H1 (cell line): Measurements from ENCODE around the gene FLOT1. TPM values are rescaled to one million over a fixed set of nuclear protein-coding genes. Genes with fewer than 3 reads are reported as not detected.

Source experiments
- CTCF ChIA-PET: fragments of 300-600 bp; sonication (Branson Sonifier 250); formaldehyde crosslinking; loops from one replicate; lab custom pipeline; 2021; ENCODE audit not compliant: partially characterized antibody; lab: Charles Lee
- POLR2A ChIA-PET: fragments of 300-600 bp; sonication (Branson Sonifier 250); formaldehyde crosslinking; loops from one replicate; lab custom pipeline; 2021; ENCODE audit warnings: inconsistent platforms; ENCODE audit not compliant: partially characterized antibody; lab: Charles Lee
- DNase-seq, 2 experiments: peaks; one replicate each; pipeline versions ENCODE4 v3.0.0 to v3.0.0-alpha.2; 2010 to 2022; ENCODE audit warnings: low spot score in 2 of 2, low read depth in 1 of 2, mixed read lengths in 1 of 2
- FAIRE-seq: peaks from 2 replicates; lab custom pipeline; 2011; peaks lifted over from hg19 to GRCh38; lab: Jason Lieb, UNC
- H2AFZ ChIP-seq: 2 replicates; pipeline ENCODE4 v1.8.1; 2012; ENCODE audit warnings: low read length, inconsistent platforms
- H2AK5ac ChIP-seq: 2 replicates; pipeline ENCODE4 v1.6.1; 2013; ENCODE audit warnings: low read depth, low read length
- H2BK120ac ChIP-seq: replicated peaks from 2 replicates; pipeline ENCODE3; 2013; ENCODE audit warnings: low read depth, low read length, inconsistent platforms
- H2BK12ac ChIP-seq: 2 replicates; pipeline ENCODE4 v1.6.1; 2013; ENCODE audit warnings: low read depth, low read length
- H2BK15ac ChIP-seq: 2 replicates; pipeline ENCODE4 v1.6.1; 2013; ENCODE audit warnings: low read length
- H2BK20ac ChIP-seq: 2 replicates; pipeline ENCODE4 v1.6.1; 2013; ENCODE audit warnings: low read length
- H2BK5ac ChIP-seq: 2 replicates; pipeline ENCODE4 v1.6.1; 2013; ENCODE audit warnings: low read depth, low read length
- H3K14ac ChIP-seq: 2 replicates; pipeline ENCODE4 v1.6.1; 2013; ENCODE audit warnings: inconsistent platforms; ENCODE audit not compliant: insufficient read length
- H3K18ac ChIP-seq: 2 replicates; pipeline ENCODE4 v1.6.1; 2013; ENCODE audit warnings: low read length; ENCODE audit errors: extremely low read depth
- H3K23ac ChIP-seq: 2 replicates; pipeline ENCODE4 v1.6.1; 2013; ENCODE audit warnings: inconsistent platforms; ENCODE audit not compliant: insufficient read length
- H3K23me2 ChIP-seq: 2 replicates; pipeline ENCODE4 v1.6.1; 2013; ENCODE audit warnings: low read depth, low read length
- H3K27ac ChIP-seq: 2 replicates; pipeline ENCODE4 v1.6.1; 2011; ENCODE audit warnings: low read depth, low read length, inconsistent platforms
- H3K27me3 ChIP-seq, 4 experiments: replicated peaks in 1 of 4; 1 replicate in 1 of 4; 2 replicates in 3 of 4; pipeline versions ENCODE4 v1.6.1 to v1.8.1; 2011 to 2013; ENCODE audit warnings: low read length in 3 of 4, mild to moderate bottlenecking in 3 of 4, inconsistent platforms in 2 of 4, mixed read lengths in 2 of 4, moderate library complexity in 1 of 4; ENCODE audit not compliant: control insufficient read depth in 3 of 4, insufficient read depth in 3 of 4; ENCODE audit errors: extremely low read depth in 1 of 4
- H3K36me3 ChIP-seq, 4 experiments: 2 replicates each; pipeline versions ENCODE4 v1.6.1 to v1.8.1; 2011 to 2013; ENCODE audit warnings: mild to moderate bottlenecking in 4 of 4, low read length in 3 of 4, moderate library complexity in 2 of 4, control low read depth in 1 of 4, inconsistent platforms in 1 of 4; ENCODE audit not compliant: insufficient read depth in 4 of 4, control insufficient read depth in 2 of 4
- H3K4ac ChIP-seq: replicated peaks from 2 replicates; pipeline ENCODE3; 2013; ENCODE audit warnings: low read length, low read depth, mixed read lengths, inconsistent platforms; ENCODE audit not compliant: insufficient read length
- H3K4me1 ChIP-seq, 4 experiments: replicated peaks in 1 of 4; 1 replicate in 1 of 4; 2 replicates in 3 of 4; pipeline versions ENCODE4 v1.6.1 to v1.8.1; 2011 to 2013; ENCODE audit warnings: low read length in 3 of 4, inconsistent platforms in 2 of 4, mixed read lengths in 1 of 4; ENCODE audit not compliant: insufficient read depth in 4 of 4, control insufficient read depth in 3 of 4
- H3K4me2 ChIP-seq, 2 experiments: 2 replicates each; pipeline versions ENCODE4 v1.6.1 to v1.8.1; 2011 to 2013; ENCODE audit warnings: low read depth in 2 of 2, low read length in 2 of 2, control low read depth in 1 of 2, inconsistent platforms in 1 of 2, mild to moderate bottlenecking in 1 of 2; ENCODE audit not compliant: insufficient read depth in 1 of 2
- H3K4me3 ChIP-seq, 4 experiments: fragments of 200-600, 300-600 bp in 1 of 4; sonication (generic), shearing (Covaris generic), sonication (Bioruptor Twin) in 1 of 4; 2 replicates each; pipeline versions ENCODE4 v1.5.1 to v1.8.1; 2011 to 2016; ENCODE audit warnings: low read length in 4 of 4, low read depth in 3 of 4, control low read depth in 2 of 4, inconsistent platforms in 2 of 4, mild to moderate bottlenecking in 2 of 4, mixed read lengths in 1 of 4, moderate library complexity in 1 of 4; ENCODE audit not compliant: insufficient read depth in 2 of 4; ENCODE audit errors: extremely low read depth in 1 of 4
- H3K56ac ChIP-seq: replicated peaks from 2 replicates; pipeline ENCODE3; 2013; ENCODE audit warnings: low read depth, mild to moderate bottlenecking, mixed read lengths, low read length, inconsistent platforms; ENCODE audit not compliant: insufficient read length
- H3K79me1 ChIP-seq: 2 replicates; pipeline ENCODE4 v1.6.1; 2013; ENCODE audit warnings: low read depth, low read length, control low read depth
- H3K79me2 ChIP-seq, 2 experiments: 2 replicates each; pipeline versions ENCODE4 v1.6.1 to v1.8.1; 2012 to 2013; ENCODE audit warnings: low read length in 2 of 2, mild to moderate bottlenecking in 2 of 2, inconsistent platforms in 1 of 2; ENCODE audit not compliant: insufficient read depth in 2 of 2, control insufficient read depth in 1 of 2
- H3K9ac ChIP-seq, 4 experiments: replicated peaks in 1 of 4; 1 replicate in 1 of 4; 2 replicates in 3 of 4; pipeline versions ENCODE4 v1.6.1 to v1.8.1; 2011 to 2013; ENCODE audit warnings: low read depth in 3 of 4, low read length in 3 of 4, control low read depth in 2 of 4, mild to moderate bottlenecking in 2 of 4, moderate library complexity in 2 of 4, inconsistent platforms in 1 of 4; ENCODE audit errors: extremely low read depth in 1 of 4
- H3K9me3 ChIP-seq, 2 experiments: 2 replicates each; pipeline versions ENCODE4 v1.6.1 to v1.8.1; 2012 to 2013; ENCODE audit warnings: mild to moderate bottlenecking in 2 of 2, moderate library complexity in 2 of 2, control low read depth in 1 of 2, inconsistent platforms in 1 of 2, low read depth in 1 of 2, low read length in 1 of 2, mixed read lengths in 1 of 2; ENCODE audit not compliant: insufficient read depth in 2 of 2
- H4K20me1 ChIP-seq, 2 experiments: replicated peaks in 1 of 2; 2 replicates each; pipeline versions ENCODE3 to v1.8.1; 2011 to 2013; ENCODE audit warnings: inconsistent platforms in 2 of 2, low read length in 2 of 2, mild to moderate bottlenecking in 1 of 2; ENCODE audit not compliant: insufficient read depth in 2 of 2, control insufficient read depth in 1 of 2
- H4K5ac ChIP-seq: 2 replicates; pipeline ENCODE4 v1.6.1; 2013; ENCODE audit warnings: low read length, low read depth, mixed read lengths, inconsistent platforms; ENCODE audit not compliant: insufficient read length
- H4K8ac ChIP-seq: 2 replicates; pipeline ENCODE4 v1.8.0; 2013; ENCODE audit warnings: mild to moderate bottlenecking, moderate library complexity, low read length, inconsistent platforms; ENCODE audit not compliant: insufficient read depth; ENCODE audit errors: extremely low read depth
- H4K91ac ChIP-seq: replicated peaks from 2 replicates; pipeline ENCODE3; 2013; ENCODE audit warnings: low read length, mixed read lengths, inconsistent platforms; ENCODE audit not compliant: insufficient read length
- CEBPB ChIP-seq: IDR thresholded peaks from 2 replicates; pipeline ENCODE4 v1.6.1; 2012; ENCODE audit warnings: low read depth, low read length
- EZH2 ChIP-seq: fragments of 200-600 bp; sonication (generic); IDR thresholded peaks from 2 replicates; pipeline ENCODE4 v1.7.1; 2012; ENCODE audit warnings: low read depth, mild to moderate bottlenecking, moderate library complexity, low read length, inconsistent platforms; ENCODE audit not compliant: severe bottlenecking
- KDM4A ChIP-seq: IDR thresholded peaks from one replicate; pipeline ENCODE4 v1.7.1; 2012; ENCODE audit warnings: low read depth, mild to moderate bottlenecking, moderate library complexity, low read length, inconsistent platforms; ENCODE audit not compliant: severe bottlenecking
- SUZ12 ChIP-seq: fragments of 200-600 bp; sonication (generic); IDR thresholded peaks from 2 replicates; pipeline ENCODE4 v1.6.1; 2012; ENCODE audit warnings: mild to moderate bottlenecking, inconsistent platforms, low read length, moderate library complexity, mixed read lengths
- WGBS, 2 experiments: shearing (Covaris generic) in 1 of 2; methylation state at CpG; one replicate each; pipeline versions ENCODE4 v1.1.6 to v1.1.7; 2013 to 2015; ENCODE audit warnings: low lambda C conversion rate in 2 of 2, mixed read lengths in 2 of 2, inconsistent platforms in 1 of 2, low coverage in 1 of 2, missing lambda C conversion rate in 1 of 2; ENCODE audit not compliant: insufficient replicate concordance in 2 of 2, insufficient coverage in 1 of 2, insufficient read length in 1 of 2; ENCODE audit errors: extremely low coverage in 1 of 2, missing lambda C conversion rate in 1 of 2; 5-methylcytosine and 5-hydroxymethylcytosine counted together
- polyA plus RNA-seq, 7 experiments: library from polyadenylated mRNA; depleted of rRNA in 3 of 7; stranded (reverse) in 5 of 7; unstranded in 2 of 7; fragments of >200 nt in 5 of 7; fragments of 200-250 nt in 2 of 7; gene quantifications; 1 replicate in 5 of 7; 2 replicates in 1 of 7; 4 replicates in 1 of 7; pipeline versions ENCODE4 v1.2.1 to v1.2.3, GENCODE V29; 2011 to 2013; ENCODE audit warnings: missing spikeins in 2 of 7, mixed read lengths in 2 of 7
- total RNA-seq: library from RNA; stranded (reverse); fragmentation: NEBNext Ultra II Directional; extraction: Animal tissue kit (Norgen Biotek cat#: 25700); gene quantifications from 2 replicates; pipeline ENCODE4 v1.2.1, GENCODE V29; 2021

The FLOT1 gene
- total and polyA plus RNA-seq, 2 of the 8 experiments (the other 6 are each of a cell fraction or from before 2014, with no cell fraction given): 87.5 to 88.1 TPM

DNA sequence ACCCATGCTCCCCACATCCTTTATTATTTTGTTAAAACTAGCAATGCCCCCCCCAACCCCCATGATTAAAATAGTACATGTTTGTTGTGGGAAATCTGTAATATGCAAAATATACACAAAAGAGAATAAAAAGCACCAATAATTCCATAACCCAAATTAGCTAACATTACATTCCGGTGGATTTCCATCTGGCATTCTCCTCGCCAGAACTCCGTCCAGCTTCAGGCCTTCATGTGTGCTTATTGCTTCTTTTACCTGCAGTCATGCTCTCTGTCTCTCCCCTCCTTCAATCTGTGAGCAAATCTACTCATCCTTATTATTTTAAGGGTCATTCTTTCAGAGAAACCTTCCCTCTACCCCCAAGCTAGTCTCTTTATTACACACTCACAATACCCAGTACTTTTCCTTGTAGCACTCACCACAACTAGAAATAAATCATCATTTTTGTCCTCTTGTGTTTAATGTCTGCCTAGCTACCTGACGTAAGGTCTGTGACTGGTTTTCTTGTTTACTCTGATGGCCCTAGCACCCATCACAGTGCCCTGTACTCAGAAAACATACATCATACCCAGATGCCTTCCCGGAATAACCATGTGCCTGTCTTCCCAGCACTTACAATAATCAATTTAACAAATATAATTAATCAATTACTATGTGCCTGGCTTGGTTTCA lies 27.5 kb upstream of the FLOT1 start:
- no peaks in the 10 kb centered on the region for H3K27me3 ChIP-seq
- no peak overlapping the region for H2BK12ac ChIP-seq
- H3K36me3 ChIP-seq: no peaks in the 10 kb centered on the region
- FAIRE-seq (no peak), DNase-seq (no peak)
- H2BK15ac ChIP-seq: no peak overlapping the region
- H2AK5ac ChIP-seq: no peak overlapping the region
- ChIA-PET POLR2A (interaction anchor here (0.9 to 1.4 kb wide), 4 partner anchors 14 to 58 kb away, joined by 3 to 6 read pairs (median 3); no protein-coding TSS in a partner anchor), CTCF (interaction anchor here (0.6 to 1.4 kb wide), 5 partner anchors 10 to 274 kb away, joined by 3 read pairs; partner anchors contain the start of gene FLOT1)
- no peak overlapping the region for H3K56ac ChIP-seq
- TF ChIP-seq SUZ12 (no peak), EZH2 (no peak), CEBPB (no peak), KDM4A (no peak)
- no peak overlapping the region for H3K4me3 ChIP-seq
- no peak overlapping the region for H3K14ac ChIP-seq
- no peaks in the 10 kb centered on the region for H3K79me2 ChIP-seq
- 80% methylated on average over 5 of the region's 5 CpGs; no CpG with 5 or more reads in 1 of the 2 experiments for WGBS, 2 experiments
- H2BK120ac ChIP-seq: no peak overlapping the region
- no peak overlapping the region for H3K18ac ChIP-seq
- no peak overlapping the region for H3K4me2 ChIP-seq
- H3K23ac ChIP-seq: no peak overlapping the region
- H3K4ac ChIP-seq: no peak overlapping the region
- H2BK20ac ChIP-seq: no peak overlapping the region
- no peak overlapping the region for H2BK5ac ChIP-seq
- H3K23me2 ChIP-seq: no peaks in the 10 kb centered on the region
- no peak overlapping the region for H3K9ac ChIP-seq
- H4K20me1 ChIP-seq: no peaks in the 10 kb centered on the region
- H4K5ac ChIP-seq: no peak overlapping the region
- H4K8ac ChIP-seq: no peak overlapping the region
- H2AFZ ChIP-seq: 0 out of 2 replicates have a peak overlapping the region, but pooled peaks have one; percentile 4
- peaks cover 3 to 12% (median 8%) of the 10 kb centered on the region in 4 experiments for H3K4me1 ChIP-seq
- no peaks in the 10 kb centered on the region for H3K9me3 ChIP-seq
- no peak overlapping the region for H4K91ac ChIP-seq
- no peaks in the 10 kb centered on the region for H3K79me1 ChIP-seq
- H3K27ac ChIP-seq: no peak overlapping the region
